ENCODE results near the gene MYD88.

DNA sequence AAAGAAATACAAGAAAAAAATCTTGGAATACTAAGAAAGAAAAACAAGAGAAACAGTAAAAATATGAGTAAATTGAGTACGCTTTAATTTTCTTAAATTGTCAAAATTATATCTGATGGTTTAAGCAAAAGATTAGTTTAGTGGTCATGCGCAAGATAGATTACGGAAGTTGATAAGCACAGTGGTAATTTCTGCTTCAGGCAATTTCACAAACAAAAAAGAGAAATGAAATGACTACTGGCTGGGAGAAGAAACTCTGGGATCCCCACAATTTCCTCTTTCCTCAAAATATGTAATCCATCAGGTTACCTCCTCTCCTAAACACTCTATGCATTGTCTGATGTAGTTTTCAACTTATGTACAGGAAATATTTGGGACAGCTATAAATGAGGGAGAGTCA, 9.0 kb downstream of the MYD88 start:
- TF ChIP-seq EZH2phosphoT487 (IDR thresholded peaks at IDR 0.05; ENCODE audit: borderline replicate concordance, low read length) (no peak), CTCF (conservative IDR thresholded peaks at IDR 0.05; ENCODE audit: low read depth, low read length) (no peak)

Data from PC-3 (cell line).